Stimulated activated CD4-positive, alpha-beta T cell treated with anti-CD3 and anti-CD28 coated beads, Interleukin-15, amount 100 ng/mL, for 1 hour (primary cell): ENCODE results near the gene HIP1.
A peak's percentile ranks its signal among the peaks of the same experiment; 100 is the strongest.
"Not testable (repeated sequence)": the region's sequence is repeated elsewhere in the genome, so short reads cannot be mapped to it uniquely, and the experiment has no call there.

ENCODE experiments used
- DNase-seq, 2 donors: peaks; one replicate each; pipeline ENCODE4 v3.0.0-alpha.2; 2020; ENCODE audit warnings: low read depth in 1 of 2, low spot score in 1 of 2

HIP1 gene

DNA sequence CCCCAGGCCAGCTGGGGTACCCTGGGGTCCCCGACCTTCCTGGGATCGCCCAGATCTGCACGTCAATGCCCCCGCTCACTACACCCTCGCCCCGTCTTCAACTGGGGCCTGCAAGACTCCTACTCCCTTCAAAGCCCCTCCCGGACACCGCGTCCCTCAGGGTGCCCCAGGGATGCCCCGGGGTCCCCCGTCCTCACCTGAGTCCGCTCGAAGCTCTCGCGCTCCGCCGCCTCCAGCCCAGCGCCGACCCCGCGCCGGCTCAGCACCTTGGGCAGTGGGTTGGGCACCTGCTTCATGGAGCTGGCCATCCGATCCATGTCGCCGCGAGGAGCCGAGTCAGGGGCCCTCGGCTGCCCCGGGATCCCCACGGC is at the start of gene HIP1:
HIP1 (minus strand) TSS at position 338 of the 371 bp plus-strand sequence; CDS start at position 317, 21 bp downstream.
- peak in 1 of 2 donors; percentile 3 for DNase-seq

DNA sequence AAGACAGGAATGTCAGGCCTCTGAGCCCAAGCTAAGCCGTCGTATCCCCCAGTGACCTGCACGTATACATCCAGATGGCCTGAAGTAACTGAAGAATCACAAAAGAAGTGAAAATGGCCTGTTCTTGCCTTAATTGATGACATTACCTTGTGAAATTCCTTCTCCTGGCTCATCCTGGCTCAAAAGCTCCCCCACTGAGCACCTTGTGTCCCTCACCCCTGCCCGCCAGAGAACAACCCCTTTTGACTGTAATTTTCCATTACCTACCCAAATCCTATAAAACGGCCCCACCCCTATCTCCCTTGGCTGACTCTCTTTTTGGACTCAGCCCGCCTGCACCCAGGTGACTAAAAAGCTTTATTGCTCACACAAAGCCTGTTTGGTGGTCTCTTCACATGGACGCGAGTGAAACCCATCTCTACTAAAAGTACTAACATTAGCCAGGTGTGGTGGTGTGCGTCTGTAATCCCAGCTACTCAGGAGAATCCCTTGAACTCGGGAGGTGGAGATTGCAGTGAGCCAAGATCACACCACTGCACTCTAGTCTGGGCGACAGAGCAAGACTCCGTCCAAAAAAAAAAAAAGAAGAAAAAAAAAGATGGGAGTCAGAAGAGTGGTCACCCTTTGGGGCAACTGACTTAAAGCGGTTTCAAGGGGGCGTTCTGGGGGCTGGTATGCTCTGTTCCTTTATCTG is 49.6 kb upstream of the HIP1 start:
- not testable (repeated sequence) for DNase-seq

DNA sequence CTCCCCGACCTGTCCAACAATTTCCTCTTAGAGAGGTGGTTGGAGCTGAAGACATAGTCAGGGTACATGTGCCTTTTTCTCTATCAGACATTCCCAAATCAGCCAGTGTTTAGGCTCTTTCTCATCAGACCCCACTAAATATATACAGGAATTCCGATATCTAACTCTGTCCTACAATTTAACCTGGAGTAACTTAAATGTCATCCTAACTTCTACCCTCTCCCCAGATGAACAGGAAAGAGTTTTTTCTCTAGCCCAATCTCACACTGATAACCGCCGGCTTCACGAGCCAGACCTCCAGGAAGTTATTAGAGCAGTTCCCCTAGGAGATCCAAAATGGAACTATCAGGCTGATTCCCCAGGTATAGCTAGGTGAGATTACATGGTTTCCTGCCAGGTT is 44.3 kb upstream of the HIP1 start:
- not testable (repeated sequence) for DNase-seq

DNA sequence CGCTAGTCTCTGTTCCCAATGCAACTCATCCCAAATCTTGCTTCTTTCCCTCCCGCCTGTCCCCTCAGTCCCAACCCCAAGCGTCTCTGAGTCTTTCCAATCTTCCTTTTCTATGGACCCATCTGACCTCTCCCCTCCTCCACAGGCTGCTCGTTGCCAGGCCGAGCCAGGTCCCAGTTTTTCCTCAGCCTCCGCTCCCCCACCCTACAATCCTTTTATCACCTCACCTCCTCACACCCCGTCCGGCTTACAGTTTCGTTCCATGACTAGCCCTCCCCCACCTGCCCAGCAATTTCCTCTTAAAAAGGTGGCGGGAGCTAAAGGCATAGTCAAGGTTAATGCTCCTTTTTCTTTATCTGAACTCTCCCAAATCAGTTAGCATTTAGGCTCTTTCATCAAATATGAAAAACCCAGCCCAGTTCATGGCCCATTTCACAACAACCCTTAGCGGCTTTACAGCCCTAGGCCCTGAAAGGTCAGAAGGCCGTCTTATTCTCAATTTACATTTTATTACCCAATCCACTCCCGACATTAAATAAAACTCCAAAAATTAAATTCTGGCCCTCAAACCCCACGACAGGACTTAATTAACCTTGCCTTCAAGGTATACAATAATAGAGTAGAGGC is 42.0 kb upstream of the HIP1 start:
- not testable (repeated sequence) for DNase-seq

DNA sequence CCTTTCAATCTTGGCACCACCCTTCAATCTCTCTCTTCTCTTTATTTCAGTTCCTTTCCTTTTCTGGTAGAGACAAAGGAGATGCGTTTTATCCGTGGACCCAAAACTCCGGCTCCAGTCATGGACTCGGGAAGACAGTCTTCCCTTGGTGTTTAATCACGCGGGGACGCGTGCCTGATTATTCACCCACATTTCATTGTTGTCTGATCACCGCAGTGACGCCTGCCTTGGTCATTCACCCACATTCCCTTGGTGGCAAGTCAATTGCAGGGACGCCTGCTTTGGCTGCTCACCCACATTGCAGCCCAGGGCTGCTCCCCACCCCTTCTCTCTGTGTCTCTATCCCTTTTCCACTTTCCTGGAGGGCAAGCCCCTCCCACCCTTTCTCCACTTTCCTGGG is 40.8 kb upstream of the HIP1 start:
- DNase-seq = not testable (repeated sequence)

DNA sequence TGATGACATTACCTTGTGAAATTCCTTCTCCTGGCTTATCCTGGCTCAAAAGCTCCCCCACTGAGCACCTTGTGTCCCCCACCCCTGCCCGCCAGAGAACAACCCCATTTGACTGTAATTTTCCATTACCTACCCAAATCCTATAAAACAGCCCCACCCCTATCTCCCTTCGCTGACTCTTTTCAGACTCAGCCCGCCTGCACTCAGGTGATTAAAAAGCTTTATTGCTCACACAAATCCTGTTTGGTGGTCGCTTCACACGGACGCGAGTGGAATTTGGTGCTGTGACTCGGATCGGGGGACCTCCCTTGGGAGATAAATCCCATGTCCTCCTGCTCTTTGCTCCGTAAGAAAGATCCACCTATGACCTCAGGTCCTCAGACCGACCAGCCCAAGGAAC is 40.3 kb upstream of the HIP1 start:
- DNase-seq = not testable (repeated sequence)

DNA sequence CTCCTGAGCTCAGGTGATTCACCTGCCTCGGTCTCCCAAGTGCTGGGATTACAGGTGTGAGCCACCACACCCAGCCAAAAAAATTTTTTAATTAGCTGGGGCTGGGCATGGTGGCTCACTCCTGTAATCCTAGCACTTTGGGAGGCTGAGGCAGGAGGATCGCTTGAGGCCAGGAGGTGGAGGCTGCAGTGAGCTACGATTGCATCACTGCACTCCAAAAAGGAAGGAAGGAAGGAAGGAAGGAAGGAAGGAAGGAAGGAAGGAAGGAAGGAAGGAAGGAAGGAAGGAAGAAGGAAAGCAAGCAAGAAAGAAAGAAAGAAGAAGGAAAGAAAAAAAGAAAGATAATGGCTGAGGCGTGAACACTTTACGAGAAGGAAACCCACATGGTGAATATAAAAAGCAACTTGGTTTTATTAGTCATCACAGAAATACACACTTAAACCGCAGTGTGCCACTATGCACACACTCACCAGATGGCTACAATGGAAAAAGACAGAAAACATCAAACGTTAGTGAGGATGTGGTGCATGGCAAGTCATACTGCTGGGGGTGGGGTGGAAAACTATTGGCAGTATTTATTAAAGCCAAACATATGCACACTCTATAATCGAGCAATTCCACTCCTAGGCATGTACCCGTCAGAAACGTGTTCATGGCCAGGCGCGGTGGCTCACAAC is 37.7 kb upstream of the HIP1 start:
- DNase-seq = peak; percentile 11 to 16

DNA sequence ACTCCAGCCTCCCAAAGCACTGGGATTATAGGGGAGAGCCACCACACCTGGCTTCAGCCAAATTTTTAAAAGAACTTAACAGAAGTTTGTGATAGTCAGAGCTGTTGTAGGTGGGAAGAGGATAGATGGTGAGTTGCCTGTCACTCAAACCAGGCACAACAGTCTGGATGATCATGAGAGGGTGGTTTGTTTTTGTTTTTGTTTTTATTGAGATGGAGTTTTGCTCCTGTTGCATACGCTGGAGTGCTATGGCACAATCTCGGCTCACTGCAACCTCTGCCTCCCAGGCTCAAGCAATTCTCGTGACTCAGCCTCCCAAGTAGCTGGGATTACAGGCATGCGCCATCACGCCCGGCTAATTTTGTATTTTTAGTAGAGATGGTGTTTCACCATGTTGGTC is 35.2 kb upstream of the HIP1 start:
- not testable (repeated sequence) for DNase-seq

DNA sequence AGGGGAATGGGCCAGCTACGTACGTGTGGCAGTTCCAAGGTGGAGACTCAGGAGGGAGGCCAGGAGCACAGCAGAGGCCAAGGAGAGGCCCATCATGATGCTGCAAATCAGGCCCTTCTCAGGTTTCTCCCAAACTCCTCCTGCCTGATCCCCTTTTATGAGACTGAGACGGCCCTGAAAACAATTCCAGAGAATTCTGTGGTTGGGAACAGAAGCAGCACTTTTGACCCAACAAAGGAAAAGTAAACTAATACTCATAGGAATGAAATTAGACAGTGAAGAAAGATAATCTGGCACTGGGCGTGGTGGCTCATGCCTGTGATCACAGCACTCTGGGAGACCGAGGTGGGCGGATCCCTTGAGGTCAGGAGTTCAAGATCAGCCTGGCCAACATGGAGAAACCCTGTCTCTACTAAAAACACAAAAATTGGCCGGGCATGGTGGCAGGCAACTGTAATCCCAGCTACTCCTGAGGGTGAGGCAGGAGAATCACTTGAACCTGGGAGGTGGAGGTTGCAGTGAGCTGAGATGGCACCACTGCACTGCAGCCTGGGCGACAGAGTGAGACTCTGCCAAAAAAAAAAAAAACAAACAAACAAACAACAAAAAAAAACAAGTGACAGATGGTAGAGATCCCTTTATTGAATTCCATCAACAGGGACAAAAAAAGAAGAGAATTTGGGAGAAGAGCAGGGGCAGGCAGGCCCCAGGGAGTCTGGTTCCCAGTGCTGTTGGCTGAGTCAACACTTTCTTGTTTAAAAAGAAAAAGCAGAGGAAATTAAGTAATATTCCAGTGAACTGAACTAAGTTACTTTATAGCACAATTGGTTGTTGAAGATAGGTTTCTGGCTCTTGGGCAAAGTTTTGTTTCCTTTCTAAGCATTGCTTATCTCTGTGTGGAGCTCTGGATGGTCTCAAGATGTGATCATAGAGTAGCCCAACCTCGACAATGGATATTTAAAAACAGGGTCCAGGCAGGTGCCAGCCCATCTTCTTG is 33.6 kb upstream of the HIP1 start, which contains the start of gene CCL26:
CCL26 (minus strand) TSS at position 131 of the 997 bp plus-strand sequence; CDS start at position 96, 35 bp downstream.
- no peak for DNase-seq

DNA sequence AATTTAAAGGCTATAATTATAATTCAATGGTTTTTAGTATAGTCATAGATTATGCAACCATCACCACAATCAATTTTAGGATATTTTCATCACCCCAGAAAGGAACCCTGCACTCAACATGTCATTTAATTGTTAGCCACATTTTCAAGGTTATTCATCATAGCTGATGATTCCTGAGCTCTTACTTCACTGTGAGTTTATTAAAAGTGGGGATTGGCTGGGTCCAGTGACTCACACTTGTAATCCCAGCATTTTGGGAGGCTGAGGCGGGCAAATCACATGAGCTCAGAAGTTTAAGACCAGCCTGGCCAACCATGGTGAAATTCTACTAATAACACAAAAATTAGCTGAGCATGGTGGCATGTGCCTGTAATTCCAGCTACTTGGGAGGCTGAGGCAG is 32.5 kb upstream of the HIP1 start:
- no peak for DNase-seq

DNA sequence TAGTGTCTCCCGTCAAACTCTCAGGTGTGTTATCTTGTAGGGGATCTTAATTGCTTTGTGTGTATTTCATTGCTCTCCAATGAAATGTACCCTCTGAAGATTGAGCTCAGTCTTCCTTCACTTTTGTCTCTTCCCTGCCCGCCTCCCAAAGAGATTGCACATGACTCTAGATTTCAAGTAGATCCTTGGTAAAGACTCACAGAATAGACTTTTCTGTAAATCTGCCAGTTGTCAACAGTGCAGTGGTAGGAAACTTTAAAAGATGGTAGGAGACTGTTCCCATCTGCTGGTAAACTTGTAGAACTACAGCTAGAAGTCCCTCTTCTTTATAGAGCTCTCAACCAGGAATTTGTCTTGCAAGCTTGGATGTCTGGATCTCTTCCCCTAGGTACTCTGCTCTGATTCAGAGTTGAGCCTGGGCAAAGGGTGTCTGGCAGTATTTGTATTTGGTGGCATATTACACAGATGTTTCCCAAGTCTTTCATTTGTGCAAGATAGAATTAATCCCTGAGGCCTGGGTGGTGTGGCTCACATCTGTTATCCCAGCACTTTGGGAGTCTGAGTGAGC is 23.7 kb upstream of the HIP1 start:
- DNase-seq = no peak

DNA sequence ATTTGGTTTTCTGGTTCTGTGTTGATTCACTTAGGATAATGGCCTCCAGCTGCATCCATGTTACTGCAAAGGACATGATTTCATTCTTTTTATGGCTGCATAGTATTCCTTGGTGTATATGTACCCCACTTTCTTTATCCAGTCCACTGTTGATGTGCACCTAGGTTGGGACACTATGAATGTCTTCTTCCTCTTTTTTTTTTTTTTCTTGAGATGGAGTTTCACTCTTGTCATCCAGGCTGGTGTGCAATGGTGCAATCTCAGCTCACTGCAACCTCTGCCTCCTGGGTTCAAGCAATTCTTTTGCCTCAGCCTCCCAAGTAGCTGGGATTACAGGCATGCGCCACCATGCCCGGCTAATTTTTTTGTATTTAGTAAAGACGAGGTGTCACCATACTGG is 23.1 kb upstream of the HIP1 start:
- not testable (repeated sequence) for DNase-seq

DNA sequence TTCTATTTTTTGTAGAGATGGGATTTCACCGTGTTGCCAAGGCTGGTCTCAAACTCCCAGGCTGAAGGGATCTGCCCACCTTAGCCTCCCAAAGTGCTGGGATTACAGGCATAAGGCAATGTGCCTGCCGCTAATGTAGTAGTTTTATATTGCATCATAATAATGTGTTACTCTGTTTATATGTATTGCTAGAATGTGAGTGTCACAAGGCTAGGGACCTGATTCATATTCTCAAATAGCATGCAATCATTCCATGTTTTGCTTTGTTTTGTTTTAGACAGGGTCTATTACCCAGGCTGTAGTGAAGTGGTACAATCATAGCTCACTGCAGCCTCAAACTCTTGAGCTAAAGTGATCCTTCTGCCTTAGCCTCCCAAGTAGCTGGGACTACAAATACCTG is 19.8 kb upstream of the HIP1 start:
- no peak for DNase-seq

DNA sequence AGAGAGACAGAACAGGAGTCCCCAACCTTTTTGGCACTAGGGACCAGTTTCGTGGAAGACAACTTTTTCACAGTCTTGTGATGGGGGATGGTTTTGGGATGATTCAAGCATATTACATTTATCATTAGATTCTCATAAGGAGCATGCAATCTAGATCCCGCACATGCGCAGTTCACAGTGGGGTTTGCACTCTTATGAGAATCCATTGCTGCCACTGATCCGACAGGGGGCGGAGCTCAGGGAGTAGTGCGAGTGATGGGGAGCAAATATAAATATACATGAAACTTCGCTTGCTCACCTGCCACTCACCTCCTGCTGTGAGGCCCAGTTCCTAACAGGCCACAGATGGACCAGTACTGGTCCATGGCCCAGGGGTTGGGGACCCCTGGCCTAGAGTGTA is 19.1 kb upstream of the HIP1 start:
- DNase-seq = no peak

DNA sequence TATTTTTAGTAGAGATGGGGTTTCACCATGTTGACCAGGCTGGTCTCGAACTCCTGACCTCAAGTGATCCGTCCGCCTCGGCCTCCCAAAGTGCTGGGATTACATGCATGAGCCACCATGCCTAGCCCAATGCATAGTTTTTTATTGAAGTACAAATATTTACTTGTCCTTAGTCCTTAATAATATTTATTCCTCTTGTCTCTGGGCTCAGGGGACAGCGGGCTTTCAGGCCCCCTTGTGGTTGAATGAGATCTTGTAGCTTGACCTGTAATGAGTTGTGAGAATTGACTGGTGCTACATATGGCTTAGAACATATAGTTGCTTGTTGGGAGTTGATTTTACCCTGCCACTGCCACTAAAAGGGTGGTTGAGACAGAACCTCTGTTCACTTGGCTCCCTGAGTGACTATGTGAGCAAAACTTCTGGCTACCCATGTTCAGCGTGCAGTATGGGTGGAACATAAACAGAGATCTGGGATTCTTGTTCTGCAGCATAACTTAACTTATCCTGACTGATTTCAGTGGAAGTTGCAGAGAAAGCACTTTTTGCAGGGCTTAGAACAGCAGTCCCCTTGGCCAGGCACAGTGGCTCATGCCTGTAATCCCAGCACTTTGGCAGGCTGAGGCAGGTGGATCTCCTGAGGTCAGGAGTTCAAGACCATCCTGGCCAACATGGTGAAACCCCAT is 18.4 kb upstream of the HIP1 start:
- no peak for DNase-seq

DNA sequence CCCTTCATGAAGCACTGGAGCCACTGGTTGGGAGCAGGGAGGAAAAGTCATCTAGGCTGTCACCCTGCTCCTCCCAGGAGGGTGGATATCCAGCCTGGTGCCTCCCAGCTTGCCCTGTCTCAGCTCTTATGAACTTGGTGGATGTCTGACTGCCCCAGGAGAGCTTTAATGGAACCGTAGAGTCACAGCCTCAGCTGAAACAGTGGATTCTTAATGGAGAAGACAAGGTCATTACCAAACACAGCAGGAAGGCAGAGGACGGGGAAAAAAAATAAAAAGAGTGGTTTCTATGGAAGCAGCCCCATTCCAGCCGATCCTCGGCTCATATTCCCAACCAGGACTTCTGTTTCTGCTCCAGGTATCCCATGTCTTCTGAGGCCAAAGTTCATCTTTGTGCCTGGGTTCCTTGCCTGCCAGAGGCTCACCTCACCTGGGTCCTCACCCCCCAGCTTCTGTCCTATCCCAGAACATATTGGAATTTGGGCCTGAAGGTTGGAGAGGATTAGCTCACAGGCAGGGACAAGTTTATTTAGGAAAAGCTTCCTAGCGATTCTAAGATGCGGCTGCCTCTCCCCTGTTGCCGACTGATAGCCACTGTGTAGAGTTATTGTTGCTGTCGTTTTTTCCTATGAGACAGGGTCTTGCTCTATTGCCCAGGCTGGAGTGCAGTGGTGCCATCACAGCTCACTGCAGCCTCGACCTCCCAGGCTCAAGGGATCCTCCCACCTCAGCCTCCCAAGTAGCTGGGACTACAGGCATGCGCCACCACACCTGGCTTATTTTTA is 17.7 kb upstream of the HIP1 start:
- DNase-seq = no peak

DNA sequence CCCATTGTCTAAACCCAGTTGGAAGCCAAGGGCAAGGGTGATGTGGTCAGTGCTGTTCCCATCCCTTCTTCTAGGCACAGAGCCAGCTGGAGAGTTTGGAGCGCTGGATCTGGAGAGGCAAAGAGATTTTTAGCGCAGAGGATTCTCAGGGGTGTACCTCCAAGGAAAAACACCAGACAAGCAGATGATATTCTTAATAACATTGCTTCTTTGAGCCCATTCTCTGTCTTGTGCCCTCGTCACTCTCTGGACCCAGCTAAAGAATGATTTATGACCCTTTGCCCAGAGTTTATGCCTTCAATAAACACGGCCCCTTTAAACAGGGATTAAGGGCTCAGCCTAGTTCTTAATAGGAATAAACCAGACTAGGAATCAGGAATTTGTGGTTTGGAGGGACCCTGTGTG is 4.7 kb upstream of the HIP1 start:
- no peak for DNase-seq

DNA sequence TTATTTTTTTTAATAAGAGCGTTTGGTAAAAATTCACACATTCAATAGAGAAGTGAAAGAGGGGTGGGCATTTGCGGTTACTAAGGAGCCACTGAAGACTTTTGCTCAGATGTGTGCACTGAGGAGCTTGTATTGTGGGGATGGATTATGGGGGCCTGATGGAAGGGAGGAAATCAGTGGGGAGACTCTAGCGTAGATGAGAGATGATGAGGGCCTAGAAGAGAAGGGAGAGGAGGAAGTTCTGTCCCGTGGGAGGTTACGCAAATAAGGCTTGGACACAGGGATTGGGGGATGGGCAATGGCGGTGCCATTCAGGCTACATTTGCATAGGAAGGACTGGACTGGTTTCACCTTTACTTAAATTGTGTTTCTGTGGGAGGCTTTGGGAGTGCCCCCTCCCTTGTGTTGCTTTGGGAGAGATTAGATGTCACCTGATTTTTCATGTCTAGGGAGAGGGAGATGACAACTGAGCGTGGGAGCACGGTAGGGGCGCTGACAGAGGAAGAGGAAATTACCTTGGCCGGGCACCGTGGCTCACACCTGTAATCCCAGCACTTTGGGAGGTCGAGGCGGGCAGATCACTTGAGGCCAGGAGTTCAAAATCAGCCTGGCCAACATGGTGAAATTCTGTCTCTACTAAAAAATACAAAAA is 2.2 kb upstream of the HIP1 start:
- DNase-seq = no peak
